Measurements from ENCODE around the gene RTP3.
A peak's percentile ranks its signal among the peaks of the same experiment; 100 is the strongest.
"Not testable (repeated sequence)": the region's sequence is repeated elsewhere in the genome, so short reads cannot be mapped to it uniquely, and the experiment has no call there.

The RTP3 gene

GRCh38 chr3:46520531-46520930, 22.8 kb downstream of the RTP3 start:
- DNase-seq: no peak

GRCh38 chr3:46521096-46521495, 23.3 kb downstream of the RTP3 start:
- no peak for DNase-seq

GRCh38 chr3:46522201-46522600, 24.4 kb downstream of the RTP3 start:
- DNase-seq: not testable (repeated sequence)

GRCh38 chr3:46523556-46523955, 25.8 kb downstream of the RTP3 start:
- no peak for DNase-seq

GRCh38 chr3:46524008-46524407, 26.2 kb downstream of the RTP3 start:
- DNase-seq: no peak

GRCh38 chr3:46524832-46525231, 27.1 kb downstream of the RTP3 start:
- no peak for DNase-seq

- no peak for DNase-seq
These were observed 29.5 kb downstream of the RTP3 start for GRCh38 chr3:46527239-46527638.

GRCh38 chr3:46533091-46533490, 35.3 kb downstream of the RTP3 start:
- DNase-seq: no peak

- DNase-seq: no peak
These were observed 38.0 kb downstream of the RTP3 start for GRCh38 chr3:46535746-46536145.

GRCh38 chr3:46536758-46537157, 39.0 kb downstream of the RTP3 start:
- no peak for DNase-seq

GRCh38 chr3:46537316-46537715, 39.5 kb downstream of the RTP3 start:
- DNase-seq: no peak

GRCh38 chr3:46537779-46538178, 40.0 kb downstream of the RTP3 start:
- DNase-seq: no peak

GRCh38 chr3:46538425-46538802, 40.6 kb downstream of the RTP3 start:
- not testable (repeated sequence) for DNase-seq

- DNase-seq: peak; percentile 41
These were observed 41.1 kb downstream of the RTP3 start for GRCh38 chr3:46538803-46539442.

- no peak for DNase-seq
These were observed 41.7 kb downstream of the RTP3 start for GRCh38 chr3:46539443-46540005.

GRCh38 chr3:46540550-46540949, 42.8 kb downstream of the RTP3 start:
- no peak for DNase-seq

- no peak for DNase-seq
These were observed 44.1 kb downstream of the RTP3 start for GRCh38 chr3:46541835-46542234.

- no peak for DNase-seq
These were observed 44.6 kb downstream of the RTP3 start for GRCh38 chr3:46542344-46542743.

GRCh38 chr3:46542801-46543201, 45.0 kb downstream of the RTP3 start:
- DNase-seq: no peak

- DNase-seq: no peak
These were observed 47.2 kb downstream of the RTP3 start for GRCh38 chr3:46544771-46545503.

GRCh38 chr3:46545818-46546630, 48.2 kb downstream of the RTP3 start:
- DNase-seq: no peak

- DNase-seq: no peak
These were observed 49.2 kb downstream of the RTP3 start for GRCh38 chr3:46546896-46547440.

- DNase-seq: not testable (repeated sequence)
These were observed 50.8 kb downstream of the RTP3 start for GRCh38 chr3:46548611-46549010.

Measured in NCI-H146 (cell line).